HepG2 (cell line): ENCODE data around the gene MRPS34. TPM values are rescaled to one million over a fixed set of nuclear protein-coding genes. Genes with fewer than 3 reads are reported as not detected.

Experiments used
- AKNA ChIP-seq: sonication (generic); formaldehyde crosslinking; IDR thresholded peaks from 2 replicates; pipeline ENCODE4 v1.4.0; 2020; ENCODE audit warnings: missing genetic modification reagents, borderline replicate concordance
- EHMT2 ChIP-seq: fragments of 200-600 bp; sonication (generic); IDR thresholded peaks from 2 replicates; pipeline ENCODE4 v1.7.0; 2017; ENCODE audit warnings: antibody characterized with exemption, low read depth, low read length, borderline replicate concordance
- HOXA7 ChIP-seq: sonication (generic); formaldehyde crosslinking; IDR thresholded peaks from 2 replicates; pipeline ENCODE4 v1.8.1; 2022; ENCODE audit warnings: mild to moderate bottlenecking, missing genetic modification reagents, moderate library complexity
- POLR2AphosphoS2 ChIP-seq: IDR thresholded peaks from 2 replicates; pipeline ENCODE4 v1.6.1; 2011; ENCODE audit warnings: low read depth, low read length, improper control_type of control experiment
- RXRB ChIP-seq: IDR thresholded peaks from 2 replicates; pipeline ENCODE4 v1.6.1; 2016; ENCODE audit warnings: borderline replicate concordance, missing genetic modification reagents, missing compliant biosample characterization
- SALL1 ChIP-seq: sonication (generic); formaldehyde crosslinking; IDR thresholded peaks from 2 replicates; pipeline ENCODE4 v1.8.0; 2022; ENCODE audit warnings: mild to moderate bottlenecking, missing genetic modification reagents
- SOX6 ChIP-seq, 2 experiments: fragments of 450-650 bp in 1 of 2; sonication (generic) in 1 of 2; formaldehyde crosslinking in 1 of 2; IDR thresholded peaks; 2 replicates each; pipeline versions ENCODE4 v1.4.0 to v1.6.1; 2017 to 2020; ENCODE audit warnings: antibody characterized with exemption in 1 of 2, mild to moderate bottlenecking in 1 of 2, missing genetic modification reagents in 1 of 2
- TAF1 ChIP-seq: sonication (generic); formaldehyde crosslinking; IDR thresholded peaks from 2 replicates; pipeline ENCODE4 v1.4.0; 2020; ENCODE audit warnings: missing genetic modification reagents
- ZNF556 ChIP-seq: sonication (generic); formaldehyde crosslinking; IDR thresholded peaks from 2 replicates; pipeline ENCODE4 v1.4.0; 2020; ENCODE audit warnings: mild to moderate bottlenecking, missing genetic modification reagents, borderline replicate concordance
- ZNF614 ChIP-seq: IDR thresholded peaks from 2 replicates; pipeline ENCODE4 v1.6.1; 2018; ENCODE audit warnings: missing biosample characterization, missing genetic modification reagents, inconsistent platforms, borderline replicate concordance
- ZNF674 ChIP-seq: sonication (generic); formaldehyde crosslinking; IDR thresholded peaks from 2 replicates; pipeline ENCODE4 v1.5.0; 2020; ENCODE audit warnings: low read depth, mild to moderate bottlenecking, missing genetic modification reagents
- polyA plus RNA-seq, 8 experiments: library from polyadenylated mRNA; depleted of rRNA in 3 of 8; stranded (reverse) in 7 of 8; unstranded in 1 of 8; fragments of >200 nt; fragmentation: Illumina TruSeq in 4 of 8; extraction: Trizol in 4 of 8; gene quantifications; 2 replicates each; pipeline versions ENCODE4 v1.2.1 to v1.2.3, GENCODE V29; 2011 to 2016; ENCODE audit warnings: low read depth in 4 of 8, missing spikeins in 1 of 8, mixed read lengths in 1 of 8; ENCODE audit not compliant: insufficient read depth in 1 of 8
- total RNA-seq, 5 experiments: library from RNA; depleted of rRNA; stranded (reverse); fragments of >200 nt; fragmentation: Illumina TruSeq; extraction: Trizol; gene quantifications; 2 replicates each; pipeline ENCODE4 v1.2.3, GENCODE V29; 2016; ENCODE audit warnings: low read depth in 1 of 5
- TF ChIP-seq, protein P1 (sequence below): sonication (generic); formaldehyde crosslinking; IDR thresholded peaks from 2 replicates; pipeline ENCODE4 v1.4.0; 2020; ENCODE audit warnings: missing genetic modification reagents, borderline replicate concordance
- TF ChIP-seq, protein P2 (sequence below): sonication (generic); formaldehyde crosslinking; IDR thresholded peaks from 2 replicates; pipeline ENCODE4 v1.5.1; 2020; ENCODE audit warnings: mild to moderate bottlenecking, missing genetic modification reagents
- TF ChIP-seq, protein P3 (sequence below): sonication (generic); formaldehyde crosslinking; IDR thresholded peaks from 2 replicates; pipeline ENCODE4 v1.8.1; 2023; ENCODE audit warnings: mild to moderate bottlenecking, missing genetic modification reagents

MRPS34 gene
- total and polyA plus RNA-seq, 2 of the 13 experiments (the other 11 are each of a cell fraction or from before 2014, with no cell fraction given): 63.5 to 131 TPM

DNA sequence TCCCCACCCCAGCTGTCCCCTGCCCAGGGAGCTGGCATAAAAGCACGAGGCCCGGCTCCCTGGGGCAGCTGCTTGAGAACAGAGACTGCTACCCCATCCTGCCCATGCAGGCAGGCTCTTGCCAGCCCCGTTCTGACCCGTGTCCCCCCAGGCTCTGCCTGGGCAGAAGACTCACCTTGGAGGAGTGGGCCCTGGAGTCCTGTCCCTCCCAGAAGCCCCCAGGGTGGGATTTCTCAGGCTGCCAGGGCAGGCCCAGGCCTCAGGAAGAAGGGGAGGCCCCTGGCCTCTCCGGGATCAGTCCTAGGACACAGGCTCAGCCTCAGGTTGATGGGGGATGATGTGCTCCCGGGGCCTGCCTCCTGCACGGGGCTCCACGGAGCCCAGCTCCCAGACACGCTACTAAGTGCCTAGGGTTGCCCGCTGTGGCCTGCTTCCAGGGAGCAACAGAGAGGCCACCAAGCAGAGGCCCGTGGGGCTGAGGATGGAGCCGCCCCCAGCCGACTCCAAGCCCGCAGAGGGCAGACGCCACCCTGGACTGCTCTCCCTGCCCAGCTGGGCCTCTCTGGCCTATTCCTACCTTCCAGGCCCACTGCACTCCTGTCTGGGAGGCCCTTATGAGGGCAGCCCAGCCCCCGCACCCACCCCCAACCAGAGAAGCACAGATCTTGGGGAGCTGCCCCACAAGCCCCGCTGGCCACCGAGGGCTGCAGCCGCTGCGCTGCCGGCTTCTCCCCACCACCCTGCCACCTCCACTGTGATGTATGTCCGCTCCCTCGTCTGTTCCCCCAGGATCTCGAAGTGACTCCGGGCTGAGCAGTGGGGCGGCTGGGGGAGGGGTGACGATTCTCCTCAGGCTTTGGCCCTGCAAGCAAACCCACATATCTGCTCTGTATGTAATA lies 3.3 kb downstream of the MRPS34 start (continued):
- TF ChIP-seq, protein P1, sequence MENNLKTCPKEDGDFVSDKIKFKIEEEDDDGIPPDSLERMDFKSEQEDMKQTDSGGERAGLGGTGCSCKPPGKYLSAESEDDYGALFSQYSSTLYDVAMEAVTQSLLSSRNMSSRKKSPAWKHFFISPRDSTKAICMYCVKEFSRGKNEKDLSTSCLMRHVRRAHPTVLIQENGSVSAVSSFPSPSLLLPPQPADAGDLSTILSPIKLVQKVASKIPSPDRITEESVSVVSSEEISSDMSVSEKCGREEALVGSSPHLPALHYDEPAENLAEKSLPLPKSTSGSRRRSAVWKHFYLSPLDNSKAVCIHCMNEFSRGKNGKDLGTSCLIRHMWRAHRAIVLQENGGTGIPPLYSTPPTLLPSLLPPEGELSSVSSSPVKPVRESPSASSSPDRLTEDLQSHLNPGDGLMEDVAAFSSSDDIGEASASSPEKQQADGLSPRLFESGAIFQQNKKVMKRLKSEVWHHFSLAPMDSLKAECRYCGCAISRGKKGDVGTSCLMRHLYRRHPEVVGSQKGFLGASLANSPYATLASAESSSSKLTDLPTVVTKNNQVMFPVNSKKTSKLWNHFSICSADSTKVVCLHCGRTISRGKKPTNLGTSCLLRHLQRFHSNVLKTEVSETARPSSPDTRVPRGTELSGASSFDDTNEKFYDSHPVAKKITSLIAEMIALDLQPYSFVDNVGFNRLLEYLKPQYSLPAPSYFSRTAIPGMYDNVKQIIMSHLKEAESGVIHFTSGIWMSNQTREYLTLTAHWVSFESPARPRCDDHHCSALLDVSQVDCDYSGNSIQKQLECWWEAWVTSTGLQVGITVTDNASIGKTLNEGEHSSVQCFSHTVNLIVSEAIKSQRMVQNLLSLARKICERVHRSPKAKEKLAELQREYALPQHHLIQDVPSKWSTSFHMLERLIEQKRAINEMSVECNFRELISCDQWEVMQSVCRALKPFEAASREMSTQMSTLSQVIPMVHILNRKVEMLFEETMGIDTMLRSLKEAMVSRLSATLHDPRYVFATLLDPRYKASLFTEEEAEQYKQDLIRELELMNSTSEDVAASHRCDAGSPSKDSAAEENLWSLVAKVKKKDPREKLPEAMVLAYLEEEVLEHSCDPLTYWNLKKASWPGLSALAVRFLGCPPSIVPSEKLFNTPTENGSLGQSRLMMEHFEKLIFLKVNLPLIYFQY (CRISPR knock-in tag): no peak
- TF ChIP-seq SALL1 (CRISPR knock-in tag) (no peak), TAF1 (no peak), EHMT2 (no peak), ZNF556 (CRISPR knock-in tag) (no peak), RXRB (CRISPR knock-in tag) (no peak), SOX6 (IDR thresholded peaks at IDR 0.05) (no peak), SOX6 (CRISPR knock-in tag; IDR thresholded peaks at IDR 0.05) (no peak), HOXA7 (CRISPR knock-in tag) (no peak), ZNF674 (CRISPR knock-in tag) (no peak), ZNF614 (CRISPR knock-in tag) (no peak), AKNA (no peak), POLR2AphosphoS2 (no peak)
- TF ChIP-seq, protein P2, sequence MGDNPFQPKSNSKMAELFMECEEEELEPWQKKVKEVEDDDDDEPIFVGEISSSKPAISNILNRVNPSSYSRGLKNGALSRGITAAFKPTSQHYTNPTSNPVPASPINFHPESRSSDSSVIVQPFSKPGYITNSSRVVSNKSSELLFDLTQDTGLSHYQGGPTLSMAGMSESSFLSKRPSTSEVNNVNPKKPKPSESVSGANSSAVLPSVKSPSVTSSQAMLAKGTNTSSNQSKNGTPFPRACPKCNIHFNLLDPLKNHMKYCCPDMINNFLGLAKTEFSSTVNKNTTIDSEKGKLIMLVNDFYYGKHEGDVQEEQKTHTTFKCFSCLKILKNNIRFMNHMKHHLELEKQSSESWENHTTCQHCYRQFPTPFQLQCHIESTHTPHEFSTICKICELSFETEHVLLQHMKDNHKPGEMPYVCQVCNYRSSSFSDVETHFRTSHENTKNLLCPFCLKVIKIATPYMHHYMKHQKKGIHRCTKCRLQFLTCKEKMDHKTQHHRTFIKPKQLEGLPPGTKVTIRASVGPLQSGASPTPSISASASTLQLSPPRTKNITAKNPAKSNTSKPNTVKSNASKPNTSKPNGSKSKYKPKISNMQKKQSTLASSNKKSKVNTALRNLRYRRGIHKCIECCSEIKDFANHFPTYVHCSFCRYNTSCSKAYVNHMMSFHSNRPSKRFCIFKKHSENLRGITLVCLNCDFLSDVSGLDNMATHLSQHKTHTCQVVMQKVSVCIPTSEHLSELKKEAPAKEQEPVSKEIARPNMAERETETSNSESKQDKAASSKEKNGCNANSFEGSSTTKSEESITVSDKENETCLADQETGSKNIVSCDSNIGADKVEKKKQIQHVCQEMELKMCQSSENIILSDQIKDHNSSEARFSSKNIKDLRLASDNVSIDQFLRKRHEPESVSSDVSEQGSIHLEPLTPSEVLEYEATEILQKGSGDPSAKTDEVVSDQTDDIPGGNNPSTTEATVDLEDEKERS: no peak
- TF ChIP-seq, protein P3, sequence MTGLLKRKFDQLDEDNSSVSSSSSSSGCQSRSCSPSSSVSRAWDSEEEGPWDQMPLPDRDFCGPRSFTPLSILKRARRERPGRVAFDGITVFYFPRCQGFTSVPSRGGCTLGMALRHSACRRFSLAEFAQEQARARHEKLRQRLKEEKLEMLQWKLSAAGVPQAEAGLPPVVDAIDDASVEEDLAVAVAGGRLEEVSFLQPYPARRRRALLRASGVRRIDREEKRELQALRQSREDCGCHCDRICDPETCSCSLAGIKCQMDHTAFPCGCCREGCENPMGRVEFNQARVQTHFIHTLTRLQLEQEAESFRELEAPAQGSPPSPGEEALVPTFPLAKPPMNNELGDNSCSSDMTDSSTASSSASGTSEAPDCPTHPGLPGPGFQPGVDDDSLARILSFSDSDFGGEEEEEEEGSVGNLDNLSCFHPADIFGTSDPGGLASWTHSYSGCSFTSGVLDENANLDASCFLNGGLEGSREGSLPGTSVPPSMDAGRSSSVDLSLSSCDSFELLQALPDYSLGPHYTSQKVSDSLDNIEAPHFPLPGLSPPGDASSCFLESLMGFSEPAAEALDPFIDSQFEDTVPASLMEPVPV (CRISPR knock-in tag): no peak
